OCI-LY1 (cell line): Measurements from ENCODE around the gene AGTPBP1.

Experiments
- H2AFZ ChIP-seq: fragments of 200-600 bp; sonication (generic), shearing (Covaris generic); 2 replicates; pipeline ENCODE4 v1.6.0; 2014; ENCODE audit warnings: antibody characterized with exemption, mild to moderate bottlenecking, low read length
- H3F3A ChIP-seq: fragments of 200-600 bp; sonication (generic), shearing (Covaris generic); 2 replicates; pipeline ENCODE4 v1.6.0; 2014; ENCODE audit warnings: mild to moderate bottlenecking, antibody characterized with exemption, low read length, moderate library complexity; ENCODE audit not compliant: insufficient read depth
- H3K27ac ChIP-seq: fragments of 200-600 bp; sonication (generic); 2 replicates; pipeline ENCODE4 v1.5.1; 2014; ENCODE audit warnings: low read length, mixed run types, mild to moderate bottlenecking, low read depth; ENCODE audit not compliant: poor library complexity, severe bottlenecking
- H3K27me3 ChIP-seq: fragments of 200-600 bp; sonication (generic); 2 replicates; pipeline ENCODE4 v1.6.0; 2014; ENCODE audit warnings: antibody characterized with exemption, mild to moderate bottlenecking, low read length, moderate library complexity; ENCODE audit not compliant: insufficient read depth
- H3K36me3 ChIP-seq: fragments of 200-600 bp; sonication (generic); 2 replicates; pipeline ENCODE4 v1.6.1; 2014; ENCODE audit warnings: mild to moderate bottlenecking, antibody characterized with exemption, low read length, moderate library complexity, mixed read lengths; ENCODE audit not compliant: insufficient read depth
- H3K4me1 ChIP-seq: fragments of 200-600 bp; sonication (generic); 2 replicates; pipeline ENCODE4 v1.5.1; 2014; ENCODE audit warnings: mild to moderate bottlenecking, low read length, moderate library complexity; ENCODE audit not compliant: insufficient read depth, severe bottlenecking
- H3K4me2 ChIP-seq: fragments of 200-600 bp; sonication (generic), shearing (Covaris generic); 2 replicates; pipeline ENCODE4 v1.6.1; 2014; ENCODE audit warnings: low read length
- H3K4me3 ChIP-seq: fragments of 200-600 bp; sonication (generic); 2 replicates; pipeline ENCODE4 v1.5.1; 2014; ENCODE audit warnings: low read length, low read depth, mild to moderate bottlenecking, mixed read lengths; ENCODE audit not compliant: poor library complexity, severe bottlenecking
- H3K79me2 ChIP-seq: fragments of 200-600 bp; shearing (Covaris generic); 2 replicates; pipeline ENCODE4 v1.6.1; 2016; ENCODE audit warnings: mixed run types, low read length, mixed read lengths; ENCODE audit not compliant: insufficient read depth
- H3K9ac ChIP-seq: fragments of 200-600 bp; sonication (generic), shearing (Covaris generic); 2 replicates; pipeline ENCODE4 v1.6.1; 2014; ENCODE audit warnings: mild to moderate bottlenecking, low read length, mixed read lengths
- H3K9me2 ChIP-seq: fragments of 200-600 bp; sonication (generic), shearing (Covaris generic); 2 replicates; pipeline ENCODE4 v1.6.1; 2014; ENCODE audit warnings: low read depth, mild to moderate bottlenecking, low read length, mixed read lengths
- H3K9me3 ChIP-seq: fragments of 200-600 bp; shearing (Covaris generic); 2 replicates; pipeline ENCODE4 v1.6.1; 2014; ENCODE audit warnings: low read length, mixed read lengths
- H4K20me1 ChIP-seq: fragments of 200-600 bp; sonication (generic), shearing (Covaris generic); 2 replicates; pipeline ENCODE4 v1.6.0; 2016; ENCODE audit warnings: mild to moderate bottlenecking, low read length; ENCODE audit not compliant: insufficient read depth
- EZH2 ChIP-seq: fragments of 200-600 bp; sonication (generic), shearing (Covaris generic); IDR thresholded peaks from 2 replicates; pipeline ENCODE4 v1.8.0; 2017; ENCODE audit warnings: borderline replicate concordance, mixed run types, mild to moderate bottlenecking, antibody characterized with exemption, low read length, moderate library complexity, mixed read lengths
- TF ChIP-seq, protein P1 (sequence below): fragments of 200-600 bp; sonication (generic), shearing (Covaris generic); IDR thresholded peaks from 2 replicates; pipeline ENCODE4 v1.5.1; 2017; ENCODE audit warnings: mild to moderate bottlenecking, antibody characterized with exemption, low read length, moderate library complexity, mixed read lengths

The AGTPBP1 gene

GRCh38 chr9:85667374-85667773 is 74.4 kb downstream of the AGTPBP1 start:
- H3F3A ChIP-seq: no peaks in the 10 kb centered on the region
- H3K27ac ChIP-seq: no peak overlapping the region
- H2AFZ ChIP-seq: no peak overlapping the region
- no peaks in the 10 kb centered on the region for H3K9me3 ChIP-seq
- no peak overlapping the region for H3K4me2 ChIP-seq
- no peaks in the 10 kb centered on the region for H3K9me2 ChIP-seq
- H3K79me2 ChIP-seq: no peaks in the 10 kb centered on the region
- no peak overlapping the region for H3K4me3 ChIP-seq
- H3K4me1 ChIP-seq: no peaks in the 10 kb centered on the region
- H4K20me1 ChIP-seq: no peaks in the 10 kb centered on the region
- H3K36me3 ChIP-seq: peaks cover 23% of the 10 kb centered on the region; the same call in 1 of the 2 replicates
- no peak for TF ChIP-seq EZH2
- TF ChIP-seq, protein P1, sequence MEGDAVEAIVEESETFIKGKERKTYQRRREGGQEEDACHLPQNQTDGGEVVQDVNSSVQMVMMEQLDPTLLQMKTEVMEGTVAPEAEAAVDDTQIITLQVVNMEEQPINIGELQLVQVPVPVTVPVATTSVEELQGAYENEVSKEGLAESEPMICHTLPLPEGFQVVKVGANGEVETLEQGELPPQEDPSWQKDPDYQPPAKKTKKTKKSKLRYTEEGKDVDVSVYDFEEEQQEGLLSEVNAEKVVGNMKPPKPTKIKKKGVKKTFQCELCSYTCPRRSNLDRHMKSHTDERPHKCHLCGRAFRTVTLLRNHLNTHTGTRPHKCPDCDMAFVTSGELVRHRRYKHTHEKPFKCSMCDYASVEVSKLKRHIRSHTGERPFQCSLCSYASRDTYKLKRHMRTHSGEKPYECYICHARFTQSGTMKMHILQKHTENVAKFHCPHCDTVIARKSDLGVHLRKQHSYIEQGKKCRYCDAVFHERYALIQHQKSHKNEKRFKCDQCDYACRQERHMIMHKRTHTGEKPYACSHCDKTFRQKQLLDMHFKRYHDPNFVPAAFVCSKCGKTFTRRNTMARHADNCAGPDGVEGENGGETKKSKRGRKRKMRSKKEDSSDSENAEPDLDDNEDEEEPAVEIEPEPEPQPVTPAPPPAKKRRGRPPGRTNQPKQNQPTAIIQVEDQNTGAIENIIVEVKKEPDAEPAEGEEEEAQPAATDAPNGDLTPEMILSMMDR: no peak
- H3K27me3 ChIP-seq: no peaks in the 10 kb centered on the region
- no peak overlapping the region for H3K9ac ChIP-seq

DNA sequence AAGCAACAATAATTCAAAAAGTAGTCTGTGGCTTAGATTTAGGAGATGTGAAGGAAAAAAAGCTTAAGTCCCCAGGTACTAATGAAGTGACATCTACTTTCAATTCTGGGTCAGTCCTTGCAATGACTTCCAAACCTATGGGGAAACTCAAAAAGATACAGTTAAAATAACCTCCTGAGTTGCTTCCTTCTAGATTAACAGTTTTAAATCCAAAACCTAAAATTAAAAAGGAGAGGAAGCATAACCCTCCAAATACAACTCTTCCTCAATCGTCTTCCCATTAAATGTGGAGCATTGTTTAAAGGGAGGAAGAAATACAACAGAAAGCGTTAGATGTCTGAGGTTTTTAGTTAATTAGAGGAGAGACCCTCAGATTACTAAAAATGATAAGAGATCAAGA is 75.7 kb downstream of the AGTPBP1 start:
- no peak overlapping the region for H3K9ac ChIP-seq
- H3K36me3 ChIP-seq: peaks cover 18% of the 10 kb centered on the region; the same call in 1 of the 2 replicates
- H2AFZ ChIP-seq: no peak overlapping the region
- no peaks in the 10 kb centered on the region for H3K9me2 ChIP-seq
- no peaks in the 10 kb centered on the region for H3K9me3 ChIP-seq
- no peaks in the 10 kb centered on the region for H3K79me2 ChIP-seq
- no peaks in the 10 kb centered on the region for H3K4me1 ChIP-seq
- H4K20me1 ChIP-seq: no peaks in the 10 kb centered on the region
- no peaks in the 10 kb centered on the region for H3K27me3 ChIP-seq
- no peak for TF ChIP-seq EZH2
- TF ChIP-seq, protein P1: no peak
- no peak overlapping the region for H3K4me2 ChIP-seq
- no peak overlapping the region for H3K27ac ChIP-seq
- no peaks in the 10 kb centered on the region for H3F3A ChIP-seq
- no peak overlapping the region for H3K4me3 ChIP-seq

DNA sequence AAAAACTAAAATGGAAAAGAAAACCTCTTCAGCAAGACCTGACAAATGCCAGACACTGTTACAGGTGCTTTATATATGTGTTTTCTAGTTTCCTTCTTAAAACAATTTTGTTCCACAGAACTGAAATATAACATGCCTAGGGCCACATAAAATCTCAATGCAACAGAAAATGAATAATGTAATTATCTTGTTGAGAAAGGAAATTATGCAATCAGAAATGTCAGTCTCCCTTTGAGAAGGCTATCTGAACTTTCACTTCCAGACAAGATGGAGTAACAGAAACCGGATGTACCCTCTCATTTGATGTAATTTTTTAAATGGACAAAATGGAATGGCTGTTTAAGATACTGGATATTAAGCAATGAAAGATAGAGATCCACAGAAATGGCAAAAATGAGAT is 79.2 kb downstream of the AGTPBP1 start:
- TF ChIP-seq, protein P1: no peak
- Histone ChIP-seq H3K9me3 (no peaks in the 10 kb centered on the region), H3F3A (no peaks in the 10 kb centered on the region), H3K4me2 (no peak overlapping the region), H3K4me1 (no peaks in the 10 kb centered on the region), H3K27ac (no peak overlapping the region), H3K79me2 (no peaks in the 10 kb centered on the region), H3K9ac (no peak overlapping the region), H3K36me3 (peaks cover 11% of the 10 kb centered on the region; the same call in 1 of the 2 replicates), H3K27me3 (no peaks in the 10 kb centered on the region), H3K9me2 (no peaks in the 10 kb centered on the region), H4K20me1 (no peaks in the 10 kb centered on the region), H2AFZ (no peak overlapping the region), H3K4me3 (no peak overlapping the region)
